OCI-LY1 (cell line): Measurements from ENCODE around the gene RUNX3.

Source experiments
- H2AFZ ChIP-seq: fragments of 200-600 bp; sonication (generic), shearing (Covaris generic); 2 replicates; pipeline ENCODE4 v1.6.0; 2014; ENCODE audit warnings: antibody characterized with exemption, mild to moderate bottlenecking, low read length
- H3F3A ChIP-seq: fragments of 200-600 bp; sonication (generic), shearing (Covaris generic); 2 replicates; pipeline ENCODE4 v1.6.0; 2014; ENCODE audit warnings: mild to moderate bottlenecking, antibody characterized with exemption, low read length, moderate library complexity; ENCODE audit not compliant: insufficient read depth
- H3K27ac ChIP-seq: fragments of 200-600 bp; sonication (generic); 2 replicates; pipeline ENCODE4 v1.5.1; 2014; ENCODE audit warnings: low read length, mixed run types, mild to moderate bottlenecking, low read depth; ENCODE audit not compliant: poor library complexity, severe bottlenecking
- H3K27me3 ChIP-seq: fragments of 200-600 bp; sonication (generic); 2 replicates; pipeline ENCODE4 v1.6.0; 2014; ENCODE audit warnings: antibody characterized with exemption, mild to moderate bottlenecking, low read length, moderate library complexity; ENCODE audit not compliant: insufficient read depth
- H3K36me3 ChIP-seq: fragments of 200-600 bp; sonication (generic); 2 replicates; pipeline ENCODE4 v1.6.1; 2014; ENCODE audit warnings: mild to moderate bottlenecking, antibody characterized with exemption, low read length, moderate library complexity, mixed read lengths; ENCODE audit not compliant: insufficient read depth
- H3K4me1 ChIP-seq: fragments of 200-600 bp; sonication (generic); 2 replicates; pipeline ENCODE4 v1.5.1; 2014; ENCODE audit warnings: mild to moderate bottlenecking, low read length, moderate library complexity; ENCODE audit not compliant: insufficient read depth, severe bottlenecking
- H3K4me2 ChIP-seq: fragments of 200-600 bp; sonication (generic), shearing (Covaris generic); 2 replicates; pipeline ENCODE4 v1.6.1; 2014; ENCODE audit warnings: low read length
- H3K4me3 ChIP-seq: fragments of 200-600 bp; sonication (generic); 2 replicates; pipeline ENCODE4 v1.5.1; 2014; ENCODE audit warnings: low read length, low read depth, mild to moderate bottlenecking, mixed read lengths; ENCODE audit not compliant: poor library complexity, severe bottlenecking
- H3K79me2 ChIP-seq: fragments of 200-600 bp; shearing (Covaris generic); 2 replicates; pipeline ENCODE4 v1.6.1; 2016; ENCODE audit warnings: mixed run types, low read length, mixed read lengths; ENCODE audit not compliant: insufficient read depth
- H3K9ac ChIP-seq: fragments of 200-600 bp; sonication (generic), shearing (Covaris generic); 2 replicates; pipeline ENCODE4 v1.6.1; 2014; ENCODE audit warnings: mild to moderate bottlenecking, low read length, mixed read lengths
- H3K9me2 ChIP-seq: fragments of 200-600 bp; sonication (generic), shearing (Covaris generic); 2 replicates; pipeline ENCODE4 v1.6.1; 2014; ENCODE audit warnings: low read depth, mild to moderate bottlenecking, low read length, mixed read lengths
- H3K9me3 ChIP-seq: fragments of 200-600 bp; shearing (Covaris generic); 2 replicates; pipeline ENCODE4 v1.6.1; 2014; ENCODE audit warnings: low read length, mixed read lengths
- H4K20me1 ChIP-seq: fragments of 200-600 bp; sonication (generic), shearing (Covaris generic); 2 replicates; pipeline ENCODE4 v1.6.0; 2016; ENCODE audit warnings: mild to moderate bottlenecking, low read length; ENCODE audit not compliant: insufficient read depth
- CTCF ChIP-seq: fragments of 200-600 bp; sonication (generic), shearing (Covaris generic); IDR thresholded peaks from 2 replicates; pipeline ENCODE4 v1.5.1; 2017; ENCODE audit warnings: mild to moderate bottlenecking, antibody characterized with exemption, low read length, moderate library complexity, mixed read lengths
- EZH2 ChIP-seq: fragments of 200-600 bp; sonication (generic), shearing (Covaris generic); IDR thresholded peaks from 2 replicates; pipeline ENCODE4 v1.8.0; 2017; ENCODE audit warnings: borderline replicate concordance, mixed run types, mild to moderate bottlenecking, antibody characterized with exemption, low read length, moderate library complexity, mixed read lengths

The RUNX3 gene

GRCh38 chr1:24886241-24886640 lies 43.8 kb downstream of the RUNX3 start:
- no peaks in the 10 kb centered on the region for H3K9me3 ChIP-seq
- H4K20me1 ChIP-seq, result no peaks in the 10 kb centered on the region
- no peaks in the 10 kb centered on the region; the same call in 1 of the 2 replicates for H3K36me3 ChIP-seq
- H3K4me2 ChIP-seq, result no peak overlapping the region
- H2AFZ ChIP-seq, result no peak overlapping the region
- no peak overlapping the region for H3K27ac ChIP-seq
- no peaks in the 10 kb centered on the region for H3K79me2 ChIP-seq
- H3K27me3 ChIP-seq, result peaks cover 4% of the 10 kb centered on the region; the same call in 1 of the 2 replicates
- H3K4me3 ChIP-seq, result no peak overlapping the region
- TF ChIP-seq CTCF (no peak), EZH2 (no peak)
- H3F3A ChIP-seq, result no peaks in the 10 kb centered on the region
- no peaks in the 10 kb centered on the region for H3K4me1 ChIP-seq
- no peak overlapping the region for H3K9ac ChIP-seq
- H3K9me2 ChIP-seq, result no peaks in the 10 kb centered on the region

- Histone ChIP-seq H3K36me3 (no peaks in the 10 kb centered on the region; the same call in 1 of the 2 replicates), H3F3A (no peaks in the 10 kb centered on the region), H3K9me3 (no peaks in the 10 kb centered on the region), H4K20me1 (no peaks in the 10 kb centered on the region), H3K4me2 (no peak overlapping the region), H3K9ac (no peak overlapping the region), H2AFZ (no peak overlapping the region), H3K4me3 (no peak overlapping the region), H3K79me2 (no peaks in the 10 kb centered on the region), H3K9me2 (no peaks in the 10 kb centered on the region), H3K27ac (no peak overlapping the region), H3K4me1 (no peaks in the 10 kb centered on the region), H3K27me3 (no peaks in the 10 kb centered on the region; the same call in 1 of the 2 replicates)
- TF ChIP-seq EZH2, result no peak
- no peak for TF ChIP-seq CTCF
Observed at GRCh38 chr1:24884751-24885150, 45.3 kb downstream of the RUNX3 start.

- H4K20me1 ChIP-seq, result no peaks in the 10 kb centered on the region
- no peak overlapping the region for H3K9ac ChIP-seq
- no peak overlapping the region for H3K4me2 ChIP-seq
- H3K27ac ChIP-seq, result no peak overlapping the region
- H3F3A ChIP-seq, result no peaks in the 10 kb centered on the region
- H3K4me3 ChIP-seq, result no peak overlapping the region
- no peaks in the 10 kb centered on the region for H3K9me3 ChIP-seq
- no peaks in the 10 kb centered on the region for H3K9me2 ChIP-seq
- H3K36me3 ChIP-seq, result no peaks in the 10 kb centered on the region; the same call in 1 of the 2 replicates
- H3K79me2 ChIP-seq, result no peaks in the 10 kb centered on the region
- H2AFZ ChIP-seq, result no peak overlapping the region
- H3K27me3 ChIP-seq, result no peaks in the 10 kb centered on the region; the same call in 1 of the 2 replicates
- no peaks in the 10 kb centered on the region for H3K4me1 ChIP-seq
- TF ChIP-seq CTCF, result no peak
- no peak for TF ChIP-seq EZH2
Observed at GRCh38 chr1:24881034-24881433, 49.0 kb downstream of the RUNX3 start.
